Keratinocyte (primary cell): ENCODE results near the gene POP7.

ENCODE experiments used
- EZH2 ChIP-seq: IDR thresholded peaks from one replicate; pipeline ENCODE4 v1.6.1; 2012; ENCODE audit warnings: inconsistent platforms, mild to moderate bottlenecking, low read length, moderate library complexity
- TF ChIP-seq, protein P1 (sequence below), 3 experiments: IDR thresholded peaks in 1 of 3; conservative IDR thresholded peaks in 1 of 3; optimal IDR thresholded peaks in 1 of 3; 2 replicates in 2 of 3; 3 replicates in 1 of 3; pipeline versions ENCODE3 to v1.5.1; 2011; ENCODE audit warnings: low read length in 3 of 3, mild to moderate bottlenecking in 3 of 3, moderate library complexity in 2 of 3, control low read depth in 1 of 3, inconsistent platforms in 1 of 3; ENCODE audit not compliant: insufficient read depth in 2 of 3; ENCODE audit errors: extremely low read depth in 1 of 3

DNA sequence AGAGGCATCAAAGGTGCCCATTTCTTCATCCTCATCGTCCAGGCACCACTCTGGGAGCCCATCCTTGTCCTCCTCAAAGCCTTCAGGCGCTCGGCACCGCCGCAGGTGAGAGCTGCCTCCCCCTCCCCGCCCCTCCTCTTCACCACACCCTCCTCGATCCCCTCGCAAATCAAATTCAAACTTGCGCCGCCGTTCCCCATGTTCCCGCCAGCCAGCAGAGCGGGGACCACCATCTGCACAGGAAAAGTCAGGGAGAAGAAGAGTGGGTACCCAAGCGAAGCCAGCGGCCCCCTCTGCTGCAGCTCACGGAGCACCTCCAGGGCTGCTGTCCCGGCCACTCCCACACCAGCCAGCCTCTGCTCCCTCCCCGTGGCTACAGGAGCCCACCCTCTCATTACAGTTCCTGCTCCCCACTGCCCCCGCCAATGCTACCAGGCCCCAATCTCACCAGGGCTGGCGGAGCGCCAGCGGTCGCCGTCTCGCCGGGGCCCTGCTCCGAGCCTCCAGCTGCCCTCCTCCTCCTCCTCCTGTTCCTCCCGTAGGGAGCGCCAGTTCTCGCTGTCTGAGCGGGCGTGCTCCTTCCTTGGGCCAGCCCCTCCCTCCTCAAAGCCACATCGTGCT is 19.6 kb upstream of the POP7 start:
- TF ChIP-seq, protein P1, sequence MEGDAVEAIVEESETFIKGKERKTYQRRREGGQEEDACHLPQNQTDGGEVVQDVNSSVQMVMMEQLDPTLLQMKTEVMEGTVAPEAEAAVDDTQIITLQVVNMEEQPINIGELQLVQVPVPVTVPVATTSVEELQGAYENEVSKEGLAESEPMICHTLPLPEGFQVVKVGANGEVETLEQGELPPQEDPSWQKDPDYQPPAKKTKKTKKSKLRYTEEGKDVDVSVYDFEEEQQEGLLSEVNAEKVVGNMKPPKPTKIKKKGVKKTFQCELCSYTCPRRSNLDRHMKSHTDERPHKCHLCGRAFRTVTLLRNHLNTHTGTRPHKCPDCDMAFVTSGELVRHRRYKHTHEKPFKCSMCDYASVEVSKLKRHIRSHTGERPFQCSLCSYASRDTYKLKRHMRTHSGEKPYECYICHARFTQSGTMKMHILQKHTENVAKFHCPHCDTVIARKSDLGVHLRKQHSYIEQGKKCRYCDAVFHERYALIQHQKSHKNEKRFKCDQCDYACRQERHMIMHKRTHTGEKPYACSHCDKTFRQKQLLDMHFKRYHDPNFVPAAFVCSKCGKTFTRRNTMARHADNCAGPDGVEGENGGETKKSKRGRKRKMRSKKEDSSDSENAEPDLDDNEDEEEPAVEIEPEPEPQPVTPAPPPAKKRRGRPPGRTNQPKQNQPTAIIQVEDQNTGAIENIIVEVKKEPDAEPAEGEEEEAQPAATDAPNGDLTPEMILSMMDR (optimal IDR thresholded peaks at IDR 0.05 in 1 of 3, IDR thresholded peaks at IDR 0.05 in 1 of 3, conservative IDR thresholded peaks at IDR 0.05 in 1 of 3; ENCODE audit: extremely low read depth in 1 of 3, insufficient read depth in 2 of 3, low read length in 3 of 3) = no peak
- no peak for TF ChIP-seq EZH2
